NCI-H1105 treated with DMSO at 0.1 percent for 48 hours (cell line): Measurements from ENCODE around the gene LRRC4C.
"Not testable (repeated sequence)": the region's sequence is repeated elsewhere in the genome, so short reads cannot be mapped to it uniquely, and the experiment has no call there.

Source experiments
- DNase-seq: peaks from one replicate; lab custom pipeline; 2025; lab: John Stamatoyannopoulos, UW

LRRC4C gene

GRCh38 chr11:40688369-40688768 lies 771.1 kb downstream of the LRRC4C start:
- no peak for DNase-seq

- DNase-seq, result no peak
Measured at GRCh38 chr11:40686765-40687164, 772.7 kb downstream of the LRRC4C start.

- no peak for DNase-seq
Measured at GRCh38 chr11:40683010-40683409, 776.4 kb downstream of the LRRC4C start.

- DNase-seq, result no peak
Measured at GRCh38 chr11:40679276-40679675, 780.2 kb downstream of the LRRC4C start.

GRCh38 chr11:40647295-40647694 lies 812.2 kb downstream of the LRRC4C start:
- DNase-seq, result no peak

GRCh38 chr11:40642284-40642683 lies 817.2 kb downstream of the LRRC4C start:
- DNase-seq, result no peak

GRCh38 chr11:40619654-40620053 lies 839.8 kb downstream of the LRRC4C start:
- no peak for DNase-seq

- no peak for DNase-seq
Measured at GRCh38 chr11:40606800-40607199, 852.7 kb downstream of the LRRC4C start.

GRCh38 chr11:40602866-40603552 lies 856.4 kb downstream of the LRRC4C start:
- peak; percentile 20 for DNase-seq

- peak; percentile 90 for DNase-seq
Measured at GRCh38 chr11:40597546-40598113, 861.8 kb downstream of the LRRC4C start.

- DNase-seq, result no peak
Measured at GRCh38 chr11:40573254-40573891, 886.1 kb downstream of the LRRC4C start.

GRCh38 chr11:40569947-40570531 lies 889.4 kb downstream of the LRRC4C start:
- no peak for DNase-seq

- DNase-seq, result no peak
Measured at GRCh38 chr11:40567392-40567791, 892.1 kb downstream of the LRRC4C start.

GRCh38 chr11:40544162-40544561 lies 915.3 kb downstream of the LRRC4C start:
- no peak for DNase-seq

GRCh38 chr11:40542821-40543220 lies 916.6 kb downstream of the LRRC4C start:
- no peak for DNase-seq

- no peak for DNase-seq
Measured at GRCh38 chr11:40537734-40538133, 921.7 kb downstream of the LRRC4C start.

GRCh38 chr11:40522080-40522479 lies 937.4 kb downstream of the LRRC4C start:
- not testable (repeated sequence) for DNase-seq

GRCh38 chr11:40517122-40517521 lies 942.3 kb downstream of the LRRC4C start:
- DNase-seq, result no peak

- peak; percentile 90 for DNase-seq
Measured at GRCh38 chr11:40514124-40514523, 945.3 kb downstream of the LRRC4C start.

- peak; percentile 6 for DNase-seq
Measured at GRCh38 chr11:40513281-40513680, 946.2 kb downstream of the LRRC4C start.

GRCh38 chr11:40508303-40508702 lies 951.1 kb downstream of the LRRC4C start:
- no peak for DNase-seq

GRCh38 chr11:40506226-40506625 lies 953.2 kb downstream of the LRRC4C start:
- DNase-seq, result no peak

GRCh38 chr11:40491341-40491740 lies 968.1 kb downstream of the LRRC4C start:
- DNase-seq, result no peak
